ENCODE results near the gene MAGEB6.
"Not testable (repeated sequence)": the region's sequence is repeated elsewhere in the genome, so short reads cannot be mapped to it uniquely, and the experiment has no call there.

Gene MAGEB6

GRCh38 chrX:26192204-26192603, at the start of gene MAGEB6:
MAGEB6 (plus strand) TSS chrX:26192440; CDS start chrX:26193847, 1,407 bp downstream.
- no peak within 1 kb of the TSS for H3K4me3 ChIP-seq (ENCODE audit: low read depth, low read length)

- no peak overlapping the region for H3K4me3 ChIP-seq (ENCODE audit: low read depth, low read length)
Measured at GRCh38 chrX:26146024-26146423, 46.2 kb upstream of the MAGEB6 start.

- H3K4me3 ChIP-seq (ENCODE audit: low read depth, low read length) = no peak within 1 kb of the TSS
Measured at GRCh38 chrX:26160301-26160700, 31.9 kb upstream of the MAGEB6 start, which contains the start of gene MAGEB6B. MAGEB6B (plus strand) TSS chrX:26160601; CDS start chrX:26160601, 0 bp downstream.

GRCh38 chrX:26203561-26203960, 11.3 kb downstream of the MAGEB6 start:
- no peak overlapping the region for H3K4me3 ChIP-seq (ENCODE audit: low read depth, low read length)

GRCh38 chrX:26204717-26205116, 12.5 kb downstream of the MAGEB6 start:
- not testable (repeated sequence) for H3K4me3 ChIP-seq (ENCODE audit: low read depth, low read length)

- H3K4me3 ChIP-seq (ENCODE audit: low read depth, low read length) = no peak overlapping the region
Measured at GRCh38 chrX:26208012-26208411, 15.8 kb downstream of the MAGEB6 start.

- H3K4me3 ChIP-seq (ENCODE audit: low read depth, low read length) = no peak within 1 kb of the TSS
Measured at GRCh38 chrX:26215869-26216268, 23.6 kb downstream of the MAGEB6 start, which contains the start of gene MAGEB5. MAGEB5 (plus strand) TSS chrX:26216169; CDS start chrX:26217302, 1,133 bp downstream.

GRCh38 chrX:26219351-26219750, 27.1 kb downstream of the MAGEB6 start:
- no peak overlapping the region for H3K4me3 ChIP-seq (ENCODE audit: low read depth, low read length)

GRCh38 chrX:26234177-26234576, 41.9 kb downstream of the MAGEB6 start:
- no peak overlapping the region for H3K4me3 ChIP-seq (ENCODE audit: low read depth, low read length)
